Activated T-helper 1 cell treated with anti-CD3 and anti-CD28 coated beads, Interleukin-12 subunit alpha, Interleukin-12 subunit beta, Interleukin-2, Interleukin-4 antibody, amounts not matched to agents 30 ng/mL and 10 ng/mL and 1 ng/mL, durations not matched to agents 14 hours and 24 hours and 36 hours (primary cell): ENCODE results near the gene CYP24A1. TPM values are rescaled to one million over a fixed set of nuclear protein-coding genes. Genes with fewer than 3 reads are reported as not detected.

Experiments used
- DNase-seq: peaks from one replicate; pipeline ENCODE4 v3.0.0; 2021; ENCODE audit warnings: low spot score
- H3K27ac Mint-ChIP-seq: one replicate; pipeline ENCODE4 v1.8.0; 2021; ENCODE audit warnings: mild to moderate bottlenecking, mixed read lengths
- H3K27me3 Mint-ChIP-seq: one replicate; pipeline ENCODE4 v1.8.0; 2022; ENCODE audit warnings: mild to moderate bottlenecking, moderate library complexity, mixed read lengths; ENCODE audit not compliant: insufficient read depth
- H3K36me3 Mint-ChIP-seq: one replicate; pipeline ENCODE4 v1.8.0; 2021; ENCODE audit warnings: low read depth, mixed read lengths
- H3K4me1 Mint-ChIP-seq: one replicate; pipeline ENCODE4 v1.8.0; 2021; ENCODE audit warnings: low read depth, mixed read lengths
- H3K4me3 Mint-ChIP-seq: one replicate; pipeline ENCODE4 v1.8.0; 2021; ENCODE audit warnings: mild to moderate bottlenecking, moderate library complexity, mixed read lengths
- H3K9me3 Mint-ChIP-seq: one replicate; pipeline ENCODE4 v1.8.0; 2021; ENCODE audit warnings: mixed read lengths
- intact Hi-C: fragments of 100-400 bp; cut with micrococcal nuclease; formaldehyde crosslinking; loops from one replicate; pipeline ENCODE4 v1.15.1; 2024
- total RNA-seq: library from RNA; stranded (reverse); gene quantifications from 2 replicates; pipeline ENCODE4 v1.2.3, GENCODE V29; 2022

Gene CYP24A1
- not detected in 2 replicates for total RNA-seq

DNA sequence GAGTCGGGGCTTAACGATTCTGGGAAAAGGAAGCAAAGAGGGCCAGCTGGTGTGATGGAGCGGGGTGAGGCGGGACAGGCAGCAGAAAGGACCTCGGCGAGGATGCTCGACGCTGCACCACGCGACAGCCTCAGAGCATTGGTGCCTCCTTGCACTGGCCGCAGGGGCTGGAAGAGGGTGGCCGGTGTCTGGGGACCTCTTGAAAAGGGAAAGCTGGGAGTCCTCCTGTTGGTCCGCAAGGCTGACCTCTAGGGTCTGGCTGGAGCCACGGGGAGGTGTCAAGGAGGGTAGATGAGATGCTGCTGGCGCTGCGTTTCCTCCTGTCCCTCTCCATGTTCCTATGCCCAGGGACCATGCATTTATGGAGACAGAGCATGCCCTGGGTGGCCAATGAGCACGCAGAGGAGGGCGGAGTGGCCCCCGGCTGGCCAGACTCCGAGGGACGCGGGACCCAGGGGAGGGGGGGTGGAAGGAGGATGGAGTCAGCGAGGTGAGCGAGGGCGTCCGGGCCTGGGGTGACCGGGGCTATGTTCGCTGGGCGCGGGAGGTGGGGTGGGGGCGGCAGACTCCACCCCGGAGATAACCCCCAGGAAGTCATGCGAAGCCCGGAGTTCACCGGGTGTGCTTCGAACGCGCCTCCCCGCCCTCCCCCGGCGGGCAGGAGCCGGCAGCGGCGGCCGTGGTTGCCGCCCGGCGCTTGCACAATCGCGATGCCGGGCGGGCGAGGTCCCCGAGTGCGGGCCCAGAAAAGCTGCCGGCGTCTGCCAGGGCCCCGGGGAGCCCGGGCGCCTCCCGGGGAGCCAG, at the start of gene CYP24A1:
Gene CYP24A1, minus strand, starts transcription at position 334 of the 804 bp plus-strand sequence. CDS start 407 bp downstream, outside the sequence.
- H3K9me3 Mint-ChIP-seq, result no peaks in the 10 kb centered on the region
- H3K36me3 Mint-ChIP-seq, result no peaks in the 10 kb centered on the region
- peaks cover 76% of the 10 kb centered on the region for H3K27me3 Mint-ChIP-seq
- H3K4me1 Mint-ChIP-seq, result peaks cover 15% of the 10 kb centered on the region
- DNase-seq, result no peak
- peak within 1 kb of the TSS; percentile 57 for H3K4me3 Mint-ChIP-seq
- H3K27ac Mint-ChIP-seq, result no peak within 1 kb of the TSS
- intact Hi-C loops, result no loop called here

DNA sequence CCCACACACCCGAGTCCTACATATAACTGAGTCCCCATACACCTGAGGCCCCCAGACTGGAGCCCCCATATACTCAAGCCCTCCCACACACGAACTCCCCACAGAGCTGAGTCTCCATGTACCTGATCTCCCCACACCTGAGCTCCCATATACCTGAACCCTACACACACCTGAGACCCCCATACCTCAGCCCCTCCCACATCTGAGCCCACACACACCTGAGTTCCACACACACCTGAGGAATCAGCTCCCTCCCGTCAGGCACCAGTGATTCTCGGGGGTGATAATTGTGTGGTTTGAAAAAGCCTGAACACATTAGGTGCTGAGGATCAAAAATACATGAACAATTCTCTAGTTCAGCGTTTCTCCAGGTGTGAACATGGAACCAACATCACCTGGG, 49.5 kb upstream of the CYP24A1 start:
- intact Hi-C loops, result loop anchor here (5.0 kb wide), 2 partner anchors 129 to 214 kb away; no protein-coding TSS in a partner anchor
- Mint-ChIP-seq H3K4me3 (no peak overlapping the region), H3K4me1 (peaks cover 28% of the 10 kb centered on the region), H3K27ac (peak overlapping the region; percentile 16), H3K27me3 (no peaks in the 10 kb centered on the region), H3K36me3 (peaks cover 3% of the 10 kb centered on the region), H3K9me3 (peaks cover 11% of the 10 kb centered on the region)
- DNase-seq, result no peak

DNA sequence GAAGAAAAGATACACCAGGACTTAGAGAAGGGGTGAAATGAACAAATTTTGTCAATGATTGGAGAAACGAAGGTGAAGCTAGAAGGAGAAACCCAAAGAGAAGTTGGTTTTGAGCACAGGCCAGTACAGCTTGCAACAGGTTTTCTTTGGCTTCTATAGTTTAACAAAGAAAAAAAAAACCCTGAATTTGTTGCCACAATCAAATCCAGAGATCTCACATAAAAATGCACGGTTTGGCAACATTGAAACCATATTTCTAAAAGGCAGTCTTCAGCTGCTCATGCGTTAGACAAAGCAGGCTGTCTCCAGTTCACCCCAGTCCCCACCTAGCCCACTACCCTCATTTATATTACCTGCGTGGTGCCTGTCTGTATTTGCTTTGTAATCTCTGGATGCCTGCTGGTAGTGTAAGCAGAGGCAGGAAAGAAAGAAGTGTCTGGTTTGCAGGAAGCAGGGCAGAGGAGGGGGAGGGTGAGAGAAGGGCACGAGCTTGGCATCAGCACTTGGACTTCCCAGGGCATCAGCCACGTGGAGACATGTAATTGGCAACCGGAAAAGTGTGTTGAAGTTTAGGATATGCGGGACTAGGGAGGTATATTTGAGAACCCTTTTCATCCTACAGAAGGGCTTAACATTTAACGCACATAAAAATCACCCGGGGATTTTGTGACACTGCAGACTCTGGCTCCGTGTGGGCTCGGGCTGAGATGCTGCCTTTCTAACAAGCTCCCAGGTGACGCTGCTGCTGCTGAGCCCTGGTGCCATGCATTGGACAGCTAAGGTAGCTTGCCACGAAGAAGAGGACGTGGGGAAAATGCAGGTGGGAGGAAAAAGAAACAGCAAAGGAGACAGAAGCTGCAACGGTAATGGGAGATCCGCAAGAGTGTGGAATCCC, 48.5 kb upstream of the CYP24A1 start:
- peaks cover 8% of the 10 kb centered on the region for H3K36me3 Mint-ChIP-seq
- no peak for DNase-seq
- H3K4me3 Mint-ChIP-seq, result no peak overlapping the region
- intact Hi-C loops, result loop anchor here (1.0 to 5.0 kb wide), 5 partner anchors 63 to 253 kb away; partner anchors contain the start of gene DOK5
- peaks cover 25% of the 10 kb centered on the region for H3K4me1 Mint-ChIP-seq
- H3K27ac Mint-ChIP-seq, result peak overlapping the region; percentile 83
- no peaks in the 10 kb centered on the region for H3K27me3 Mint-ChIP-seq
- peaks cover 3% of the 10 kb centered on the region for H3K9me3 Mint-ChIP-seq

DNA sequence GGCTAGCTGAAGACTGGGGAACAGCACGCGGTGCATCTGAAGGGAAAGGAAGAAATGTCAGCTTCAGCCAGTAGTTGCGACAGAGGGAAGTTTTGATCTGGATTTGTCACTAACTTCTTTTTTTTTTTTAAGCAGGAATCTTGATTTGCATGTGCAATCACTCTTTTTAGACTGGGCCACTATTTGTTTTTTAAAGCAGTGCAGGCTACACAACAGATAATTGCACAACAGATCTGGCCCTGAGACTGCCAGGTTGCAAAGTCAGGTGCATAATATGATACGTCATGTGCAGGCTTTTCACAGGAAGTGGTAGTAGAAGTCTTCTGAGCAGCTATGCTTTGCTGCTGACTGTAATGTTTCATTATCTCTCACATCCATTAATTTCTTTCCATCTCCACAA, 47.6 kb upstream of the CYP24A1 start:
- H3K36me3 Mint-ChIP-seq, result peaks cover 13% of the 10 kb centered on the region
- peak overlapping the region; percentile 83 for H3K27ac Mint-ChIP-seq
- intact Hi-C loops, result loop anchor here (1.0 to 5.0 kb wide), 5 partner anchors 63 to 253 kb away; partner anchors contain the start of gene DOK5
- peak; percentile 17 for DNase-seq
- H3K9me3 Mint-ChIP-seq, result no peaks in the 10 kb centered on the region
- no peaks in the 10 kb centered on the region for H3K27me3 Mint-ChIP-seq
- H3K4me1 Mint-ChIP-seq, result peaks cover 22% of the 10 kb centered on the region
- no peak overlapping the region for H3K4me3 Mint-ChIP-seq

DNA sequence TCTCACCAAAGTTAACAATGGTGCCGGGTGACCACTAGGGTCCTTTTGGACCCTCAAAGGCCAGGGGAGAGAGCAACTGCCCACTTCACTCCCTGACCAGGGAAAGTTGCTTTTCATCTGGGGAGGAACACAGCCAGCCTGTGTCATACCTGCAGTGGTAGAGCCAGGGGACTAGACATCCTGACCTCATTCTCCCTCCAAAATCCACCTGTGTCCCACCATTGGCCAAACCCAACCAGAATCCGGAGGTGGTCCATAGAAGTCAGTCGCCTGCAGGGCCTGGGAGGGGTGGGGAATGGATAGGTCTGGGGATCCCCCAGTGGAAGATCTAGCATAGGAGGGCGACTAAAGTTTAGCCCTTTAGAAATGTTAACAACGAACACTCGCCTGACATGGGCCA, 46.9 kb upstream of the CYP24A1 start:
- H3K4me3 Mint-ChIP-seq, result no peak overlapping the region
- H3K27ac Mint-ChIP-seq, result peak overlapping the region; percentile 70
- DNase-seq, result no peak
- H3K36me3 Mint-ChIP-seq, result peaks cover 19% of the 10 kb centered on the region
- H3K27me3 Mint-ChIP-seq, result no peaks in the 10 kb centered on the region
- peaks cover 22% of the 10 kb centered on the region for H3K4me1 Mint-ChIP-seq
- intact Hi-C loops, result loop anchor here (1.0 to 5.0 kb wide), 6 partner anchors 64 to 427 kb away; partner anchors contain the start of gene DOK5
- H3K9me3 Mint-ChIP-seq, result no peaks in the 10 kb centered on the region

DNA sequence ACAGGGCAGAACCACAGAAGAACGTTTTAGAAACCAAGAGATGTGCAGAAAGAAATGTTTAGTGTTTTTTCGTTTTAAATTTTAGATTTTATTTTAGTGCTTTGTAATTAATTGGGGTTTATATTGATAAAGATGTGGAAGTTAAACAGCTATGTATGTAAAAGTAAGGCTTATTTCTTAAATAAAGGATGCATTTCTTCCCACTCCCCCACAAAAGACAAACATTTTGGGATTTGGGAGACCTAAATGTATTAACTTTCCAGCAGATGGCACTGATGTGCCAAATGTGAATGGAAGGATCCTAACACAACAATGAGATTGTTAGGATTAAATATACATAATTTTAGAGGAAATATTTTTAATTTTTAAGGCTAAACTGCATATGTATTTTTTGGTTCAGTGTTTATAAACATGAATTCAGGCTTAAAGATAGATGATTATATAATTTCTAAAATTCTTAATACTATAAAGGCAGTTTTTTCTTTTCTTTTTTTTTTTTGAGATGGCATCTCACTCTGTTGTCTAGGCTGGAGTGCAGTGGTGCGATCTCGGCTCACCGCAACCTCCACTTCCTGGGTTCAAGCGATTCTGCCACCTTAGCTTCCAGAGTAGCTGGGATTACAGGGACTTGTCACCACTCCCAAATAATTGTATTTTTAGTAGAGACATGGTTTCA, 46.1 kb upstream of the CYP24A1 start:
- Mint-ChIP-seq H3K9me3 (no peaks in the 10 kb centered on the region), H3K27me3 (no peaks in the 10 kb centered on the region), H3K36me3 (peaks cover 22% of the 10 kb centered on the region)

DNA sequence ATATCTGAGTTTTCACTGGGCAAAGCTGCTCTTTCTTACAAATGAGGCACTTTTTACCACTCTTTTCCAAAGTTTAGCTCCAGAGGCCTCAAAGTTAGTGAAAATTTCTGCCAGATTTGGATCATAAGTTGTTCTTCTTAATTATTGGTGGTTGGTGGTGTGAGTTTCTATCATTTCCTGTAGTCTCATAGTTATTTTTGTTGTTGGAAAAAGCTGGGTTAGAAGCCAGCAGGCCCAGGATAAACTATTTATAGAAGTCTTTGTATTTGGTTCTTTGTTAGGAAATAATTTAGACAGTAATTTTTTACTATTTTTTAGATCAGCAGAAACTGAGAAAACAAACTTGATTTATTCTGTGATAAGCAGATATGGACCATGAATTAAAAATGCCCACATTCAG, 44.7 kb upstream of the CYP24A1 start:
- Mint-ChIP-seq H3K27ac (no peak overlapping the region), H3K9me3 (no peaks in the 10 kb centered on the region), H3K27me3 (no peaks in the 10 kb centered on the region), H3K4me1 (peaks cover 22% of the 10 kb centered on the region), H3K4me3 (no peak overlapping the region), H3K36me3 (peaks cover 24% of the 10 kb centered on the region)
- DNase-seq, result no peak
- intact Hi-C loops, result no loop called here

More for the DNA sequence above, 46.1 kb upstream of the CYP24A1 start:
- peaks cover 22% of the 10 kb centered on the region for H3K4me1 Mint-ChIP-seq
- no peak overlapping the region for H3K4me3 Mint-ChIP-seq
- intact Hi-C loops, result loop anchor here (1.0 to 5.0 kb wide), 5 partner anchors 65 to 427 kb away; partner anchors contain the start of gene DOK5
- no peak for DNase-seq
- H3K27ac Mint-ChIP-seq, result no peak overlapping the region

DNA sequence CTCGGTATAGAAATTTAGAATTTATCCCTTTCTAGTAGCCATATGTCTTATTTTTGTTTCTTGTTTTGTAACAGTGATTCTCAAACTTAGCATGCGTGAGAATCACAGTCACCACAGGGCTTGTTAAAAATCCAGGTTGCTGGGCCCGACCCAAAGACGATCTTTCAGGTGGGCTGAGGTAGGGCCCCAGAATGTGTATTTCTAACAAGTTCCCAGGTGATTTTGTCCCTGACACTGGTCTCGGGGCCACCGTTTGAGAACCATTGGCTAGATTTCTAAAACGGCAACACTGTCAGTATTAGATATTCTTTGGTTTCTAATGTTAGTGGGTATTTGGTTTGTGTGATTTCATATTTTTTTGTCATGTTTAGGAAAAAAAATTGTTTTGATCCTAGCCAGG, 44.0 kb upstream of the CYP24A1 start:
- H3K9me3 Mint-ChIP-seq, result no peaks in the 10 kb centered on the region
- DNase-seq, result no peak
- intact Hi-C loops, result no loop called here
- peaks cover 24% of the 10 kb centered on the region for H3K36me3 Mint-ChIP-seq
- H3K4me1 Mint-ChIP-seq, result peaks cover 22% of the 10 kb centered on the region
- H3K4me3 Mint-ChIP-seq, result no peak overlapping the region
- H3K27me3 Mint-ChIP-seq, result no peaks in the 10 kb centered on the region
- H3K27ac Mint-ChIP-seq, result no peak overlapping the region

DNA sequence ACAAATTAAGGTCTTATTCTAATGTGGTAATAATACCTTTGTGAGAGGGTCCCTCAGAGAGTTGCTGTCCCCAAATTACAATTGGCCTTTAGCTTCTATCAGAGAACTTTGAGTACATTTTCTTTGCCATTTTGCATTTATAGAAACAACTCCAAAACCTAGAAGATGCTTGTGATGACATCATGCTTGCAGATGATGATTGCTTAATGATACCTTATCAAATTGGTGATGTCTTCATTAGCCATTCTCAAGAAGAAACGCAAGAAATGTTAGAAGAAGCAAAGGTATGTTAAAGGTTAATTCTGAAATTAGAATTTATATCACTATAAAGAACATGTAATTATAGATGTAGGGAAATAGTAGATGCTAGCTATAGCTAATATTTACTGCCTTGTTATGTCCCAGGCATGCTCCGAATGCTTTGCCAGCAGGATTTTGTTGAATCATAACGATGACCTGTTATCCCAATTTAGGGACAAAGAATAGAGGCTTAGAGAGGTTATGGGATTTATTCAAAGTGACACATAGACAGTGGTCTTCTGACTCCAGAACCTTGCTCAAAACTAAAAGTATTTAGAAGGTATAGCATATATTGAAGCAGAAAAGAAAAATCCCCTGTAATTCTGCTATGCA, 41.5 kb upstream of the CYP24A1 start:
- Mint-ChIP-seq H3K9me3 (no peaks in the 10 kb centered on the region), H3K27ac (no peak overlapping the region), H3K4me1 (no peaks in the 10 kb centered on the region), H3K36me3 (peaks cover 26% of the 10 kb centered on the region), H3K27me3 (no peaks in the 10 kb centered on the region), H3K4me3 (no peak overlapping the region)
- no peak for DNase-seq
- intact Hi-C loops, result no loop called here

DNA sequence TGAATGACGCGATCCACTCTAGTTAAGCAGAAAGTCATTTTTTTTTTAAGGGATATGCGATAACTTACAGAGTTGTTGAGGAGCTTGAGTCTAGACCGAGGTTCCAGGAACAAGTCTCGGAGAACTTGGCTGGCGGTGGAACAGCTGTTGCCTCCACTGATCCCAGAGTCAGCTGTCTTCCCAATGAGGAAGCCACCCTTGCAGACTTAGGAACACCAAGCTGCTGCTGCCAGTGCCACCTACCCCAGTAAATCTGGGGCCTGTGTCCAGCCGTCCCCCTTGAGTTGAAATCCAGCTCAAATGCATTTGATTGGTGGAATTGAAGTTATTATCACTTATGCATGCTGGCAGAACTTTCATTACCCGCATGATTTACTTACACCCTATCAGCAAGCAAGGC, 40.8 kb upstream of the CYP24A1 start:
- intact Hi-C loops, result no loop called here

DNA sequence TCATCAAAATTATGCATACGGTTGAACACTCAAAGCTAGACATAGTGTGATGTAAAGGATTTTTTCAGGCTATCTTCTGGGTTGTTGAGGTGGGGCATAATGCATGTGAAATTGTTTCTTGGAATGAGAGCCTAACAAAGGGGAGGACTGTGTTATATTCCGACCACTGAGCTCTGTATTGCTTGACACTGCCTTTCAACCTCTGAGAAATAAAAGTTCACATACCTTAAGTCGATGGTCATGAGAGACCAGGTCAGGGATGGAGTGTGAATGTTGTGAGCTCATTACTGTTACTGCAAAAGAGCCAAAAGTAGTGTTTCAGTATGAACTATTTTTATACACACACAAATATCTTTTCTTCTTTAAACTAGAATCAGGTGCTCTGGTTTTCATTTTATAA, 39.1 kb upstream of the CYP24A1 start:
- intact Hi-C loops, result no loop called here

More for the DNA sequence above, 40.8 kb upstream of the CYP24A1 start:
- H3K36me3 Mint-ChIP-seq, result peaks cover 29% of the 10 kb centered on the region
- H3K27ac Mint-ChIP-seq, result no peak overlapping the region
- H3K4me3 Mint-ChIP-seq, result no peak overlapping the region
- no peak for DNase-seq
- no peaks in the 10 kb centered on the region for H3K27me3 Mint-ChIP-seq
- peaks cover 7% of the 10 kb centered on the region for H3K4me1 Mint-ChIP-seq
- no peaks in the 10 kb centered on the region for H3K9me3 Mint-ChIP-seq

DNA sequence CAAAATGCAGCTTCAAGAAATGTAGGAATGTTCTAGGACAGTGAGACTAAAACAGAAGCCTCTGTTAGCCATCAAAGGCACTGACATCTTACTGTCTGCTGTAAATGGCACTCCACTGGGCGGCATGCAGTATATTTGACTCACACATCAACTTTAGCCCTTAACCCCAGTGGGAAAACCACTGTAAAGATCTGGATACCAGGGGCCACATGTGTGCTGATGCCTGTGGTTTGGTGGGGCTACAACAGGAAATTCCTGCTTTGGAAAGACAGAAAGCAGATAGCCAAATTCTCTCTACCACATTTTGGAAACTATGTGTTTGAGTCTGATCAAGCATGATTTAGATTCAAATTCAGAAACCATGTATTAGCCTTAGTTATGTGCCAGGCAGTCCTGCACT, 38.4 kb upstream of the CYP24A1 start:
- no peak for DNase-seq
- Mint-ChIP-seq H3K9me3 (no peaks in the 10 kb centered on the region), H3K27me3 (no peaks in the 10 kb centered on the region), H3K4me3 (no peak overlapping the region), H3K27ac (no peak overlapping the region), H3K4me1 (peaks cover 17% of the 10 kb centered on the region), H3K36me3 (peaks cover 27% of the 10 kb centered on the region)
- intact Hi-C loops, result no loop called here

More for the DNA sequence above, 39.1 kb upstream of the CYP24A1 start:
- H3K27ac Mint-ChIP-seq, result no peak overlapping the region
- H3K4me1 Mint-ChIP-seq, result peaks cover 17% of the 10 kb centered on the region
- peaks cover 32% of the 10 kb centered on the region for H3K36me3 Mint-ChIP-seq
- H3K27me3 Mint-ChIP-seq, result no peaks in the 10 kb centered on the region
- no peak for DNase-seq
- H3K9me3 Mint-ChIP-seq, result no peaks in the 10 kb centered on the region
- no peak overlapping the region for H3K4me3 Mint-ChIP-seq
